ENCODE measurements around the gene TSG101.

TSG101 gene

GRCh38 chr11:18472587-18472986, 54.2 kb downstream of the TSG101 start:
- Mint-ChIP-seq H3K36me3 (peaks cover 13% of the 10 kb centered on the region), H3K27ac (no peak overlapping the region), H3K9me3 (no peaks in the 10 kb centered on the region), H3K27me3 (no peaks in the 10 kb centered on the region), H3K4me3 (no peak overlapping the region), H3K4me1 (no peaks in the 10 kb centered on the region)
- ATAC-seq (ENCODE audit: low read depth) = no peak
- no peak for DNase-seq (ENCODE audit: low spot score in 2 of 2)

- no peaks in the 10 kb centered on the region for H3K27me3 Mint-ChIP-seq
Measured at GRCh38 chr11:18471995-18472394, 54.7 kb downstream of the TSG101 start.

GRCh38 chr11:18468961-18469360, 57.8 kb downstream of the TSG101 start:
- Mint-ChIP-seq H3K4me3 (no peak overlapping the region), H3K36me3 (no peaks in the 10 kb centered on the region), H3K4me1 (no peaks in the 10 kb centered on the region), H3K9me3 (no peaks in the 10 kb centered on the region), H3K27me3 (no peaks in the 10 kb centered on the region), H3K27ac (no peak overlapping the region)
- no peak for DNase-seq (ENCODE audit: low spot score in 2 of 2)
- no peak for ATAC-seq (ENCODE audit: low read depth)

More at GRCh38 chr11:18471995-18472394, 54.7 kb downstream of the TSG101 start:
- H3K27ac Mint-ChIP-seq = no peak overlapping the region
- H3K9me3 Mint-ChIP-seq = no peaks in the 10 kb centered on the region
- peaks cover 8% of the 10 kb centered on the region for H3K36me3 Mint-ChIP-seq
- ATAC-seq (ENCODE audit: low read depth) (no peak), DNase-seq (ENCODE audit: low spot score in 2 of 2) (no peak)
- no peaks in the 10 kb centered on the region for H3K4me1 Mint-ChIP-seq
- H3K4me3 Mint-ChIP-seq = no peak overlapping the region

- H3K4me1 Mint-ChIP-seq = no peaks in the 10 kb centered on the region
- no peaks in the 10 kb centered on the region for H3K36me3 Mint-ChIP-seq
- ATAC-seq (ENCODE audit: low read depth) (no peak), DNase-seq (ENCODE audit: low spot score in 2 of 2) (no peak)
- H3K4me3 Mint-ChIP-seq = no peak overlapping the region
- no peaks in the 10 kb centered on the region for H3K9me3 Mint-ChIP-seq
- H3K27ac Mint-ChIP-seq = no peak overlapping the region
- no peaks in the 10 kb centered on the region for H3K27me3 Mint-ChIP-seq
Measured at GRCh38 chr11:18468059-18468458, 58.7 kb downstream of the TSG101 start.

GRCh38 chr11:18466402-18466801, 60.3 kb downstream of the TSG101 start:
- no peaks in the 10 kb centered on the region for H3K4me1 Mint-ChIP-seq
- H3K27me3 Mint-ChIP-seq = no peaks in the 10 kb centered on the region
- no peak for DNase-seq (ENCODE audit: low spot score in 2 of 2)
- no peak overlapping the region for H3K27ac Mint-ChIP-seq
- no peak for ATAC-seq (ENCODE audit: low read depth)
- H3K9me3 Mint-ChIP-seq = no peaks in the 10 kb centered on the region
- no peak overlapping the region for H3K4me3 Mint-ChIP-seq
- H3K36me3 Mint-ChIP-seq = no peaks in the 10 kb centered on the region

GRCh38 chr11:18463439-18463838, 63.3 kb downstream of the TSG101 start:
- no peaks in the 10 kb centered on the region for H3K9me3 Mint-ChIP-seq
- no peak for ATAC-seq (ENCODE audit: low read depth)
- no peak for DNase-seq (ENCODE audit: low spot score in 2 of 2)
- H3K4me3 Mint-ChIP-seq = no peak overlapping the region
- H3K27ac Mint-ChIP-seq = no peak overlapping the region
- H3K4me1 Mint-ChIP-seq = no peaks in the 10 kb centered on the region
- no peaks in the 10 kb centered on the region for H3K36me3 Mint-ChIP-seq
- H3K27me3 Mint-ChIP-seq = no peaks in the 10 kb centered on the region

GRCh38 chr11:18461909-18462308, 64.8 kb downstream of the TSG101 start:
- DNase-seq (ENCODE audit: low spot score in 2 of 2) (no peak), ATAC-seq (ENCODE audit: low read depth) (no peak)
- Mint-ChIP-seq H3K36me3 (no peaks in the 10 kb centered on the region), H3K9me3 (no peaks in the 10 kb centered on the region), H3K4me3 (no peak overlapping the region), H3K27me3 (no peaks in the 10 kb centered on the region), H3K4me1 (no peaks in the 10 kb centered on the region), H3K27ac (no peak overlapping the region)

- ATAC-seq (ENCODE audit: low read depth) (no peak), DNase-seq (ENCODE audit: low spot score in 2 of 2) (no peak)
- H3K27ac Mint-ChIP-seq = no peak overlapping the region
- peaks cover 6% of the 10 kb centered on the region for H3K27me3 Mint-ChIP-seq
- H3K4me1 Mint-ChIP-seq = no peaks in the 10 kb centered on the region
- H3K36me3 Mint-ChIP-seq = no peaks in the 10 kb centered on the region
- H3K4me3 Mint-ChIP-seq = no peak overlapping the region
- H3K9me3 Mint-ChIP-seq = no peaks in the 10 kb centered on the region
Measured at GRCh38 chr11:18459634-18460033, 67.1 kb downstream of the TSG101 start.

- DNase-seq (ENCODE audit: low spot score in 2 of 2) (no peak), ATAC-seq (ENCODE audit: low read depth) (no peak)
- H3K27ac Mint-ChIP-seq = no peak overlapping the region
- H3K4me3 Mint-ChIP-seq = no peak overlapping the region
- H3K27me3 Mint-ChIP-seq = peaks cover 6% of the 10 kb centered on the region
- no peaks in the 10 kb centered on the region for H3K36me3 Mint-ChIP-seq
- no peaks in the 10 kb centered on the region for H3K4me1 Mint-ChIP-seq
- no peaks in the 10 kb centered on the region for H3K9me3 Mint-ChIP-seq
Measured at GRCh38 chr11:18457450-18457849, 69.3 kb downstream of the TSG101 start.

- no peak within 1 kb of the TSS for H3K4me3 Mint-ChIP-seq
- no peaks in the 10 kb centered on the region for H3K36me3 Mint-ChIP-seq
- H3K9me3 Mint-ChIP-seq = no peaks in the 10 kb centered on the region
- peaks cover 6% of the 10 kb centered on the region for H3K27me3 Mint-ChIP-seq
- no peak for DNase-seq (ENCODE audit: low spot score in 2 of 2)
- H3K4me1 Mint-ChIP-seq = no peaks in the 10 kb centered on the region
- H3K27ac Mint-ChIP-seq = no peak within 1 kb of the TSS
- peak; percentile 45 for ATAC-seq (ENCODE audit: low read depth)
Measured at GRCh38 chr11:18455686-18456372, 70.9 kb downstream of the TSG101 start, which contains the start of gene LDHAL6A. LDHAL6A (plus strand) TSS chr11:18455856; CDS start chr11:18456681, 825 bp downstream.

- DNase-seq (ENCODE audit: low spot score in 2 of 2) (no peak), ATAC-seq (ENCODE audit: low read depth) (no peak)
- H3K4me3 Mint-ChIP-seq = no peak overlapping the region
- no peaks in the 10 kb centered on the region for H3K36me3 Mint-ChIP-seq
- no peak overlapping the region for H3K27ac Mint-ChIP-seq
- no peaks in the 10 kb centered on the region for H3K4me1 Mint-ChIP-seq
- H3K9me3 Mint-ChIP-seq = no peaks in the 10 kb centered on the region
- peaks cover 9% of the 10 kb centered on the region for H3K27me3 Mint-ChIP-seq
Measured at GRCh38 chr11:18452927-18453326, 73.8 kb downstream of the TSG101 start.

- no peak overlapping the region for H3K27ac Mint-ChIP-seq
- no peaks in the 10 kb centered on the region for H3K9me3 Mint-ChIP-seq
- peaks cover 4% of the 10 kb centered on the region for H3K27me3 Mint-ChIP-seq
- no peak for DNase-seq (ENCODE audit: low spot score in 2 of 2)
- no peak overlapping the region for H3K4me3 Mint-ChIP-seq
- no peak for ATAC-seq (ENCODE audit: low read depth)
- H3K4me1 Mint-ChIP-seq = peaks cover 4% of the 10 kb centered on the region
- peaks cover 2% of the 10 kb centered on the region for H3K36me3 Mint-ChIP-seq
Measured at GRCh38 chr11:18449251-18449650, 77.5 kb downstream of the TSG101 start.

GRCh38 chr11:18438691-18439090, 88.1 kb downstream of the TSG101 start:
- DNase-seq (ENCODE audit: low spot score in 2 of 2) (no peak), ATAC-seq (ENCODE audit: low read depth) (no peak)
- H3K9me3 Mint-ChIP-seq = no peaks in the 10 kb centered on the region
- H3K36me3 Mint-ChIP-seq = no peaks in the 10 kb centered on the region
- H3K27me3 Mint-ChIP-seq = peaks cover 2% of the 10 kb centered on the region
- no peaks in the 10 kb centered on the region for H3K4me1 Mint-ChIP-seq
- no peak overlapping the region for H3K27ac Mint-ChIP-seq
- no peak overlapping the region for H3K4me3 Mint-ChIP-seq

Data from memory B cell (primary cell).